GM12801 (cell line): ENCODE data around the gene ZNF552.

ENCODE experiments used
- CTCF ChIP-seq: IDR thresholded peaks from one replicate; pipeline ENCODE4 v1.5.1; 2011; ENCODE audit warnings: control low read depth; ENCODE audit not compliant: insufficient read length; ENCODE audit errors: extremely low read depth

Gene ZNF552

GRCh38 chr19:57825511-57825910 is 10.8 kb upstream of the ZNF552 start:
- no peak for TF ChIP-seq CTCF

GRCh38 chr19:57820599-57820998 is 5.9 kb upstream of the ZNF552 start:
- no peak for TF ChIP-seq CTCF

DNA sequence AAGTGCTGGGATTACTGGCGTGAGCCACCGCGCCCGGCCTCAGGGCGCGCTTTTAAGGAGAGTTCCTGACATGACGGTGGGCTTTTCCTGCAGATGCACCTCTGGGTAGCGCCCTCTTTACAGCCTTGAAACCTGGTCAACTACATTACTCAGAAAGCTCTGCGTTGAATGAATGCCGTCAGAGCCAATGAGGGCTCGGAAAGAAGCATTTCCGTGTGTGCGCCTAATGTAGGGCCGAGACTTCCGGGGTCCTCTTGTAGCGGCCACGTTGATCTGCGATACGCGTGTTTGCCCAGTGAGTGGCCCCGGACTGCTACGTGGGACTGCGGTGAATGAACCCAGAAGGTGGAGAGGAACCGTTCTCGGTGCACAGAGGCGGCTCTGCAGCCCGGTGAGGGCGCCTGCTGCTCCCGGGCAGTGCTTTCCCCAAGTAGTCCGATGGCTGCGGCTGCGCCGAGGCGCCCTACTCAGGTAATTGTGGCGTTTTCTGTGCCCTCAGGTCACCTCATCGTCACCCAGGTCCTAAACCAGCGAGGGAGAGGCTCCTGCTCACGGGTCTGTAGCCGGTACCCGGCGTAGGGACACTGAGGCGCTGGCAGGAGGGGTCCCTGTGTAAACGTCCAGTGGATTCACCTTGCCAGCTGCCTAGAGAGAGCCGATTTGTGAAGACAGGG is 4.9 kb upstream of the ZNF552 start:
- no peak for TF ChIP-seq CTCF

DNA sequence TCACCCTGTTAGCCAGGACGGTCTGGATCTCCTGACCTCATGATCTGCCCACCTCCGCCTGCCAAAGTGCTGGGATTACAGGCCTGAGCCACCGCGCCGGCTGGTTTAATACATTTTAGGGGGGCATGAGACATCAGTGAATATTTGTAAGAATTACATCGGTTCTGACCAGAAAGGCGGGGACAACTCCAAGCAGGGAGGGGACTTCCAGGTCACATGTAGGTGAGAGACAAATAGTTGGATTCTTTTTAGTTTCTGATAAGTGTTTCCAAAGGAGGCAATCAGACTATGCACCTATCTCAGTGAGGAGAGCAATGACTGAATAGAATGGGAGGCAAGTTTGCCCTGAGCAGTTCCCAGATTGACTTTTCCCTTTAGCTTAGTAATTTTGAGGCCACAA is 3.7 kb upstream of the ZNF552 start:
- no peak for TF ChIP-seq CTCF

GRCh38 chr19:57817976-57818375 is 3.3 kb upstream of the ZNF552 start:
- TF ChIP-seq CTCF = no peak

DNA sequence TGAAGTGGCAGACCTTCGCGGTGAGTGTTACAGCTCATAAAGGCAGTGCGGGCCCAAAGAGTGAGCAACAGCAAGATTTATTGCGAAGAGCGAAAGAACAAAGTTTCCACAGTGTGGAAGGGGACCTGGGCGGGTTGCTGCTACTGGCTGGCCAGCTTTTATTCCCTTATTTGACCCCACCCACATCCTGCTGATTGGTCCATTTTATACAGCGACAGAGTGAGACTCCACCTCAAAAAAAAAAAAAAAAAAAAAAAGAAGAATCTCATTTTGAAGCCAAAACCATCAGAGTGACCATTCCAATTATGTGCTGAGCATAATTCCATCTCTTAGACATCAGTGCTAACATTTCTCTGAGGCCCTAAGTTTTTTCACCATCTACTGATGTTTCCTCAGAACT is 1.9 kb upstream of the ZNF552 start:
- TF ChIP-seq CTCF = no peak

DNA sequence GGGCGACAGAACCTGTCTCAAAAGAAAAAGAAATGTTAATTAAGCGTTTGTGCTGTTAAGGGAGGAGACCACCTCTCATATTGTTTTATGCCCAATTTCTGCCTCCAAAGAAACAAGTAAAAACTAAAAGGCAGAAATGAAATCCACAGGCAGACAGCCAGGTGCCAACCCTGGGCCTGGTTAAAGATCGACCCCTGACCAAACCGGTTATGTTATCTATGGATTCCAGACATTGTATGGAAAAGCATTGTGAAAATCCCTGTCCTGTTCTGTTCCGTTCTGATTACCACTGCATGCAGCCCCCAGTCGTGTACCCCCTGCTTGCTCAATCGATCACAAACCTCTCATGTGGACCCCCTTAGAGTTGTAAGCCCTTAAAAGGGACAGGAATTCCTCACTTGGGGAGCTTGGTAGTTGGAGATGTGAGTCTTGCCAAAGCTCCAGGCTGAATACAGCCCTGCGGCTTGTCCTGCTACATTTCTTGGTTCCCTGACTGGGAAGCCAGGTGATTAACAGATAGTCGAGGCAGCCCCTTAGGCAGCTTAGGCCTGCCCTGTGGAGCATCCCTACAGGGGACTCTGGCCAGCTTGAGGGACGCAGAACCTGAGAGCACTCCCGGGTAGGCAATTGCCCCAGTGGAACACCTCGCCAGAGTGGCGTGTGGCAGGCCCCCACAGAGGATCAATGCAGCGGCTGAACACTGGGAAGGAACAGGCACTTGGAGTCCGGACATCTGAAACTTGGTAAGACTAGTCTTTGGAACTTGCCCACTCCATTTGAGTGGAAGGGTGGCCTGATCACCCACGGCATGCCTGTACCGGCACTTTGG is 748 bp upstream of the ZNF552 start:
- TF ChIP-seq CTCF = no peak
